RWPE2 (cell line): Measurements from ENCODE around the gene SMIM12.

Experiments
- ATAC-seq: fragments of 200-7000 bp; cut with Tn5 transposase; 3 replicates; pipeline ENCODE4 v1.9.1; 2021; ENCODE audit warnings: low read depth
- DNase-seq: peaks from one replicate; pipeline ENCODE4 v3.0.0-alpha.2; 2020; ENCODE audit warnings: low spot score
- H3K27ac ChIP-seq: fragments of 450-650 bp; 2 replicates; pipeline ENCODE4 v1.5.1; 2017; ENCODE audit warnings: mild to moderate bottlenecking; ENCODE audit not compliant: poor library complexity, severe bottlenecking
- H3K27me3 ChIP-seq: fragments of 250-450 bp; sonication (Bioruptor Pico); 2 replicates; pipeline ENCODE4 v1.5.1; 2021; ENCODE audit warnings: mild to moderate bottlenecking, moderate library complexity; ENCODE audit not compliant: insufficient read depth, poor library complexity, severe bottlenecking
- H3K36me3 ChIP-seq: fragments of 250-450 bp; sonication (Bioruptor Pico); 2 replicates; pipeline ENCODE4 v1.5.1; 2020; ENCODE audit warnings: low read depth, mild to moderate bottlenecking, moderate library complexity
- H3K4me1 ChIP-seq: fragments of 250-450 bp; sonication (Bioruptor Pico); 2 replicates; pipeline ENCODE4 v1.5.1; 2021; ENCODE audit warnings: mild to moderate bottlenecking, moderate library complexity; ENCODE audit not compliant: insufficient read depth, poor library complexity, severe bottlenecking
- H3K4me3 ChIP-seq: fragments of 250-450 bp; sonication (Bioruptor Pico); 2 replicates; pipeline ENCODE4 v1.5.1; 2021; ENCODE audit warnings: mild to moderate bottlenecking, moderate library complexity; ENCODE audit not compliant: severe bottlenecking
- H3K9me3 ChIP-seq: fragments of 250-450 bp; sonication (Bioruptor Pico); 2 replicates; pipeline ENCODE4 v1.5.1; 2021; ENCODE audit warnings: mild to moderate bottlenecking, moderate library complexity; ENCODE audit not compliant: severe bottlenecking
- CTCF ChIP-seq: fragments of 450-650 bp; IDR thresholded peaks from one replicate; pipeline ENCODE4 v1.5.1; 2017; ENCODE audit warnings: mild to moderate bottlenecking, moderate library complexity; ENCODE audit not compliant: poor library complexity, severe bottlenecking

Gene SMIM12

GRCh38 chr1:34859446-34860200, at the start of gene SMIM12:
Gene SMIM12, minus strand, starts transcription at chr1:34859749. Its CDS starts 3,772 bp downstream, at chr1:34855977.
- H3K27ac ChIP-seq, result peak within 1 kb of the TSS; percentile 49
- no peaks in the 10 kb centered on the region for H3K9me3 ChIP-seq
- peaks cover 6% of the 10 kb centered on the region for H3K4me1 ChIP-seq
- ATAC-seq (peak; percentile 97), DNase-seq (peak; percentile 89)
- no peaks in the 10 kb centered on the region for H3K27me3 ChIP-seq
- TF ChIP-seq CTCF, result peak; percentile 97
- peak within 1 kb of the TSS; percentile 70 for H3K4me3 ChIP-seq
- peaks cover 21% of the 10 kb centered on the region for H3K36me3 ChIP-seq

GRCh38 chr1:34908369-34908768, 48.8 kb upstream of the SMIM12 start:
- no peak overlapping the region for H3K27ac ChIP-seq
- ATAC-seq, result no peak

GRCh38 chr1:34907487-34908090, 48.0 kb upstream of the SMIM12 start:
- TF ChIP-seq CTCF, result no peak
- Histone ChIP-seq H3K4me3 (no peak overlapping the region), H3K27ac (no peak overlapping the region), H3K36me3 (no peaks in the 10 kb centered on the region), H3K27me3 (no peaks in the 10 kb centered on the region), H3K4me1 (no peaks in the 10 kb centered on the region), H3K9me3 (no peaks in the 10 kb centered on the region)
- no peak for DNase-seq
- ATAC-seq, result no peak

More at GRCh38 chr1:34908369-34908768, 48.8 kb upstream of the SMIM12 start:
- no peak for TF ChIP-seq CTCF
- Histone ChIP-seq H3K4me3 (no peak overlapping the region), H3K36me3 (no peaks in the 10 kb centered on the region), H3K27me3 (no peaks in the 10 kb centered on the region), H3K4me1 (no peaks in the 10 kb centered on the region), H3K9me3 (no peaks in the 10 kb centered on the region)
- DNase-seq, result no peak

- H3K27me3 ChIP-seq, result no peaks in the 10 kb centered on the region
- ATAC-seq, result no peak
- H3K4me3 ChIP-seq, result no peak overlapping the region
- no peak for DNase-seq
- TF ChIP-seq CTCF, result no peak
- no peaks in the 10 kb centered on the region for H3K4me1 ChIP-seq
- no peaks in the 10 kb centered on the region for H3K9me3 ChIP-seq
- no peaks in the 10 kb centered on the region for H3K36me3 ChIP-seq
- no peak overlapping the region for H3K27ac ChIP-seq
Measured at GRCh38 chr1:34906756-34907155, 47.2 kb upstream of the SMIM12 start.

GRCh38 chr1:34906222-34906621, 46.7 kb upstream of the SMIM12 start:
- no peaks in the 10 kb centered on the region for H3K4me1 ChIP-seq
- no peaks in the 10 kb centered on the region for H3K9me3 ChIP-seq
- no peaks in the 10 kb centered on the region for H3K27me3 ChIP-seq
- no peak overlapping the region for H3K27ac ChIP-seq
- DNase-seq (no peak), ATAC-seq (no peak)
- H3K36me3 ChIP-seq, result no peaks in the 10 kb centered on the region
- no peak overlapping the region for H3K4me3 ChIP-seq
- no peak for TF ChIP-seq CTCF
